ENCODE measurements around the gene HOXC11.

DNA sequence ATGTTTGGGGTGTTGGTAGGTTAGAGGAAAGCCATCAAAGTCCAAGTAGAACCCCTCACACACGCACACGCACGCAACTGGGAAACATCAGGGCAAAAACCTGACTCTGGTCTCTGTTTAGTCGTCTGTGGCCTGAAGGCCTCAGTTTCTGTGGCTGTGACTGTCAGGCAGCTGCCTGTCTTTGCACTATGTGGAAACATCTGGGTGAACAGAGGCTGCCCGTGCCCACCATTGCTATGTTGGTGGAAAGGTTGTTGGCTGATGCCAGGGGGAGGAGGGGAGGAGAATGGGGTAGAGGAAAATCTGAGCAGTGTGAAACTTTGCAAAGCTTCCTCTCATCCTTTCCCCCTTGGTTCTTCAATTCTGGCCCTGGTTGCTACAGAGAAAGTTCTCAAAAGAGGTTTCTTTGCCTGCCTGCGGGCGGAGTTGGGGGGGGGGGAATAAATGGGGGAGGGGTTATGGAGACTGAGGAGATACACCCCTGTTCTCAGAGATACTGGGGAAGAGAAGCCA, 19.5 kb downstream of the HOXC11 start:
- TF ChIP-seq ZNF274 (IDR thresholded peaks at IDR 0.05; ENCODE audit: low read depth, low read length) (no peak), YY1 (IDR thresholded peaks at IDR 0.05; ENCODE audit: insufficient read depth, insufficient read length) (no peak), SUZ12 (IDR thresholded peaks at IDR 0.05; ENCODE audit: extremely low read depth, insufficient read depth, insufficient read length) (no peak)
